ENCODE data around the gene MESD.

The MESD gene

DNA sequence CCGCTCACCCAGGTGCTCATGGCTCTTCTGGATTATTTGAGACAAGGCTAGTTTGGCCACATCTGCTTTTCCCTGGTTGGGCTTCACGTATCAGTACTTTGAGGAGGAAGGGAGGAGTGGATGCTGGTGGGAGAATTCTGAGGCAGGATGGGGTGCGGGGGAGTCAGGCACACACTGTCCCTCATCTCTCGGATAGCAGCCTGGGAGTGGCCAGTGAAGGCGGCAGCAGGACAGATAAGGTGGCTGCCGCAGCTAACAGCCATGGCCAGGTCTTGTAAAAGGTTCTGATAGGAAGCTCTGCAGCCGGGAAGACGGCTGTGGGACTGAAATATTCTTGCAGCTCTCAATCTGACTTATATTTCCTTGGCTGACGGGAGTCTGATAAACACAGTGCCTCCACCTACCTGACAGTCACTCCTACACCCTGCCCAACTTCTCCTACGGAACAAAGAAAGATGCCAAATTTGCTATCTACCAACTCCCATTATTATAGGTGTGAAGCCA, 87.3 kb downstream of the MESD start:
- no peak for DNase-seq (ENCODE audit: low spot score)

DNA sequence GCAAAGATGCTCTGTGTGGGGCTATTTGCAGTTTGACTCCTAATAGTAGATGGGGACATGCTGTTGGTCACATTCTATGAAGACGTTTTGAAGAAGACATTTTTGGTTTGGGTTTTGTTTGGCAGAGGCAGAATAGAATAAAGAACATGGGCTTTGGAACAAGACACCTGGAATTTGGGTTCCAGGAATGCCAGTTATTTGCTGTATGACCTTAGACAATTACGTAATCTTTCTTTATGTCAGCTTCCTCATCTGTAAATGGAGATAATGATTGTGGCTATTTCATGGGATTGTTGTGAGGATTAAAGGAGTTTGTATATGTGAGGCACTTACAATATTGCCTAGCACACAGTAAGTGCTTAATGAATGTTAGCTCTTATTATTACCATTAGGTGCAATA, 91.6 kb downstream of the MESD start:
- DNase-seq (ENCODE audit: low spot score) = no peak
